GM23338 (cell line): ENCODE results near the gene DTHD1.

Experiments used
- CREB1 ChIP-seq: fragments of 250-450 bp; sonication (Bioruptor Pico); IDR thresholded peaks from 2 replicates; pipeline ENCODE4 v1.5.0; 2020; ENCODE audit warnings: low read depth, mild to moderate bottlenecking, moderate library complexity
- EZH2 ChIP-seq: fragments of 200-600 bp; sonication (generic); IDR thresholded peaks from one replicate; pipeline ENCODE4 v1.8.0; 2017; ENCODE audit warnings: antibody characterized with exemption, mild to moderate bottlenecking, low read depth; ENCODE audit not compliant: unreplicated experiment
- EZH2phosphoT487 ChIP-seq: fragments of 200-600 bp; sonication (generic); IDR thresholded peaks from one replicate; pipeline ENCODE4 v1.8.1; 2018; ENCODE audit warnings: antibody characterized with exemption; ENCODE audit not compliant: unreplicated experiment
- JUNB ChIP-seq: IDR thresholded peaks from one replicate; pipeline ENCODE4 v1.6.1; 2016; ENCODE audit warnings: antibody characterized with exemption; ENCODE audit not compliant: unreplicated experiment
- NANOG ChIP-seq: IDR thresholded peaks from 2 replicates; pipeline ENCODE4 v1.6.1; 2016; ENCODE audit warnings: antibody characterized with exemption, borderline replicate concordance
- POLR2AphosphoS5 ChIP-seq: IDR thresholded peaks from 2 replicates; pipeline ENCODE4 v1.6.1; 2016; ENCODE audit warnings: antibody characterized with exemption, low read depth
- STAT1 ChIP-seq: IDR thresholded peaks from one replicate; pipeline ENCODE4 v1.6.1; 2016; ENCODE audit warnings: antibody characterized with exemption; ENCODE audit not compliant: unreplicated experiment
- ZNF114 ChIP-seq: fragments of 250-450 bp; sonication (Bioruptor Pico); IDR thresholded peaks from 2 replicates; pipeline ENCODE4 v1.5.0; 2020; ENCODE audit warnings: mild to moderate bottlenecking, moderate library complexity
- ZNF331 ChIP-seq: fragments of 250-450 bp; sonication (Bioruptor Pico); IDR thresholded peaks from 2 replicates; pipeline ENCODE4 v1.5.0; 2020; ENCODE audit warnings: low read depth, mild to moderate bottlenecking, moderate library complexity
- TF ChIP-seq, protein P1 (sequence below): fragments of 250-450 bp; sonication (Bioruptor Pico); IDR thresholded peaks from 2 replicates; pipeline ENCODE4 v1.5.0; 2020; ENCODE audit warnings: mild to moderate bottlenecking, moderate library complexity
- TF ChIP-seq, protein P2 (sequence below), 2 experiments: fragments of 200-600 bp in 1 of 2; sonication (generic) in 1 of 2; conservative IDR thresholded peaks; 2 replicates each; pipeline versions ENCODE4 v1.5.1 to v1.6.1; 2016 to 2017; ENCODE audit warnings: antibody characterized with exemption in 2 of 2, low read depth in 2 of 2, mild to moderate bottlenecking in 2 of 2, moderate library complexity in 1 of 2
- TF ChIP-seq, protein P3 (sequence below): IDR thresholded peaks from one replicate; pipeline ENCODE4 v1.6.1; 2018; ENCODE audit warnings: antibody characterized with exemption; ENCODE audit not compliant: unreplicated experiment
- TF ChIP-seq, protein P4 (sequence below): IDR thresholded peaks from 2 replicates; pipeline ENCODE4 v1.6.1; 2016; ENCODE audit warnings: antibody characterized with exemption

DNA sequence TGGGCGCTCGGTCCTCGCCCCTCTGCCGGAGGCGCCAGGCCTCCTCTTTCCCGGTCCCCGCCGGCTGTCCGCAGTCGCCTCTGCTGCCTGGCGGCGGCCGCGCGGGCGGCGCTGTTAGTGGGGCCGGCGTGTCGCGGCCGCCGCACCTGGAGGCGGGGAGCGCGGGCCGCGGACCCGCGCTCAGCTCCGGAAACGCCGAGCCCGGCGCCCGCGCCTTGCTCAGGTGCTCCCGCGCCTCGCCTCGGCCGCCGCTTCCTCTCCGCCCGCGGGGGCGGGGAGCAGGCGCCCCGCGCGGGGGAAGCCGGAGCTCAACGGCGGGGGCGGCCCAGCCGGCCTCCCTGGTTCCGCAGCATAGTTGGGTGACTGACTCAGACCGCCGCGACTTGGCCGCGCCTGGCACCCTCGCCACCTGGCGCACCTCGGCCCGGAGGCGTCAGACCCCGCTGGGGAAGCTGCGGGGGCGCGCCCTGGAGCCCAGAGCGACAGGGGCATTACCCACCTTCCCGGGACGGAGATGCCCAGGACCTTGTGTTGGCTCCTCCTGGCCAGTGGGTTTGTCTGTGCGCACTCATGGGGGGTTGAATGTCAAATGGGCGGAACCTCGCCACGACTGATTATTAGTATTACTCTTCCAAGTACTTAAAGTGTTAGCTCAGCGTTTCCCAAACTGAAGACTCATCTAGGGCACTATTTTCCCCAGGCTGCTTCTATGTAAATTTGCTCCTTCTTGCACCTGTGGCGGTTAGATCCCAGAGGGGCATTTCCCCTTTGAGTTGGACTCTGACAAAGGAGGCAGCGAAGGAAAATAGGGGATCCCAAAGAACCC, 36.9 kb upstream of the DTHD1 start, which contains the start of gene ARAP2:
- TF ChIP-seq, protein P1, sequence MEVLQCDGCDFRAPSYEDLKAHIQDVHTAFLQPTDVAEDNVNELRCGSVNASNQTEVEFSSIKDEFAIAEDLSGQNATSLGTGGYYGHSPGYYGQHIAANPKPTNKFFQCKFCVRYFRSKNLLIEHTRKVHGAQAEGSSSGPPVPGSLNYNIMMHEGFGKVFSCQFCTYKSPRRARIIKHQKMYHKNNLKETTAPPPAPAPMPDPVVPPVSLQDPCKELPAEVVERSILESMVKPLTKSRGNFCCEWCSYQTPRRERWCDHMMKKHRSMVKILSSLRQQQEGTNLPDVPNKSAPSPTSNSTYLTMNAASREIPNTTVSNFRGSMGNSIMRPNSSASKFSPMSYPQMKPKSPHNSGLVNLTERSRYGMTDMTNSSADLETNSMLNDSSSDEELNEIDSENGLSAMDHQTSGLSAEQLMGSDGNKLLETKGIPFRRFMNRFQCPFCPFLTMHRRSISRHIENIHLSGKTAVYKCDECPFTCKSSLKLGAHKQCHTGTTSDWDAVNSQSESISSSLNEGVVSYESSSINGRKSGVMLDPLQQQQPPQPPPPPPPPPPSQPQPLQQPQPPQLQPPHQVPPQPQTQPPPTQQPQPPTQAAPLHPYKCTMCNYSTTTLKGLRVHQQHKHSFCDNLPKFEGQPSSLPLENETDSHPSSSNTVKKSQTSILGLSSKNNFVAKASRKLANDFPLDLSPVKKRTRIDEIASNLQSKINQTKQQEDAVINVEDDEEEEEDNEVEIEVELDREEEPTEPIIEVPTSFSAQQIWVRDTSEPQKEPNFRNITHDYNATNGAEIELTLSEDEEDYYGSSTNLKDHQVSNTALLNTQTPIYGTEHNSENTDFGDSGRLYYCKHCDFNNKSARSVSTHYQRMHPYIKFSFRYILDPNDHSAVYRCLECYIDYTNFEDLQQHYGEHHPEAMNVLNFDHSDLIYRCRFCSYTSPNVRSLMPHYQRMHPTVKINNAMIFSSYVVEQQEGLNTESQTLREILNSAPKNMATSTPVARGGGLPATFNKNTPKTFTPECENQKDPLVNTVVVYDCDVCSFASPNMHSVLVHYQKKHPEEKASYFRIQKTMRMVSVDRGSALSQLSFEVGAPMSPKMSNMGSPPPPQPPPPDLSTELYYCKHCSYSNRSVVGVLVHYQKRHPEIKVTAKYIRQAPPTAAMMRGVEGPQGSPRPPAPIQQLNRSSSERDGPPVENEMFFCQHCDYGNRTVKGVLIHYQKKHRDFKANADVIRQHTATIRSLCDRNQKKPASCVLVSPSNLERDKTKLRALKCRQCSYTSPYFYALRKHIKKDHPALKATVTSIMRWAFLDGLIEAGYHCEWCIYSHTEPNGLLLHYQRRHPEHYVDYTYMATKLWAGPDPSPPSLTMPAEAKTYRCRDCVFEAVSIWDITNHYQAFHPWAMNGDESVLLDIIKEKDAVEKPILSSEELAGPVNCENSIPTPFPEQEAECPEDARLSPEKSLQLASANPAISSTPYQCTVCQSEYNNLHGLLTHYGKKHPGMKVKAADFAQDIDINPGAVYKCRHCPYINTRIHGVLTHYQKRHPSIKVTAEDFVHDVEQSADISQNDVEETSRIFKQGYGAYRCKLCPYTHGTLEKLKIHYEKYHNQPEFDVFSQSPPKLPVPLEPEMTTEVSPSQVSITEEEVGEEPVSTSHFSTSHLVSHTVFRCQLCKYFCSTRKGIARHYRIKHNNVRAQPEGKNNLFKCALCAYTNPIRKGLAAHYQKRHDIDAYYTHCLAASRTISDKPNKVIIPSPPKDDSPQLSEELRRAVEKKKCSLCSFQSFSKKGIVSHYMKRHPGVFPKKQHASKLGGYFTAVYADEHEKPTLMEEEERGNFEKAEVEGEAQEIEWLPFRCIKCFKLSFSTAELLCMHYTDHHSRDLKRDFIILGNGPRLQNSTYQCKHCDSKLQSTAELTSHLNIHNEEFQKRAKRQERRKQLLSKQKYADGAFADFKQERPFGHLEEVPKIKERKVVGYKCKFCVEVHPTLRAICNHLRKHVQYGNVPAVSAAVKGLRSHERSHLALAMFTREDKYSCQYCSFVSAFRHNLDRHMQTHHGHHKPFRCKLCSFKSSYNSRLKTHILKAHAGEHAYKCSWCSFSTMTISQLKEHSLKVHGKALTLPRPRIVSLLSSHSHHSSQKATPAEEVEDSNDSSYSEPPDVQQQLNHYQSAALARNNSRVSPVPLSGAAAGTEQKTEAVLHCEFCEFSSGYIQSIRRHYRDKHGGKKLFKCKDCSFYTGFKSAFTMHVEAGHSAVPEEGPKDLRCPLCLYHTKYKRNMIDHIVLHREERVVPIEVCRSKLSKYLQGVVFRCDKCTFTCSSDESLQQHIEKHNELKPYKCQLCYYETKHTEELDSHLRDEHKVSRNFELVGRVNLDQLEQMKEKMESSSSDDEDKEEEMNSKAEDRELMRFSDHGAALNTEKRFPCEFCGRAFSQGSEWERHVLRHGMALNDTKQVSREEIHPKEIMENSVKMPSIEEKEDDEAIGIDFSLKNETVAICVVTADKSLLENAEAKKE (CRISPR knock-in tag): no peak
- TF ChIP-seq, protein P2, sequence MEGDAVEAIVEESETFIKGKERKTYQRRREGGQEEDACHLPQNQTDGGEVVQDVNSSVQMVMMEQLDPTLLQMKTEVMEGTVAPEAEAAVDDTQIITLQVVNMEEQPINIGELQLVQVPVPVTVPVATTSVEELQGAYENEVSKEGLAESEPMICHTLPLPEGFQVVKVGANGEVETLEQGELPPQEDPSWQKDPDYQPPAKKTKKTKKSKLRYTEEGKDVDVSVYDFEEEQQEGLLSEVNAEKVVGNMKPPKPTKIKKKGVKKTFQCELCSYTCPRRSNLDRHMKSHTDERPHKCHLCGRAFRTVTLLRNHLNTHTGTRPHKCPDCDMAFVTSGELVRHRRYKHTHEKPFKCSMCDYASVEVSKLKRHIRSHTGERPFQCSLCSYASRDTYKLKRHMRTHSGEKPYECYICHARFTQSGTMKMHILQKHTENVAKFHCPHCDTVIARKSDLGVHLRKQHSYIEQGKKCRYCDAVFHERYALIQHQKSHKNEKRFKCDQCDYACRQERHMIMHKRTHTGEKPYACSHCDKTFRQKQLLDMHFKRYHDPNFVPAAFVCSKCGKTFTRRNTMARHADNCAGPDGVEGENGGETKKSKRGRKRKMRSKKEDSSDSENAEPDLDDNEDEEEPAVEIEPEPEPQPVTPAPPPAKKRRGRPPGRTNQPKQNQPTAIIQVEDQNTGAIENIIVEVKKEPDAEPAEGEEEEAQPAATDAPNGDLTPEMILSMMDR (conservative IDR thresholded peaks at IDR 0.05; ENCODE audit: low read depth in 2 of 2): no peak; a peak in 1 of 4 replicates
- TF ChIP-seq POLR2AphosphoS5 (no peak), EZH2 (no peak), JUNB (no peak), NANOG (no peak), ZNF114 (CRISPR knock-in tag) (no peak), CREB1 (CRISPR knock-in tag) (no peak), EZH2phosphoT487 (no peak), STAT1 (no peak), ZNF331 (CRISPR knock-in tag) (no peak)
- TF ChIP-seq, protein P3, sequence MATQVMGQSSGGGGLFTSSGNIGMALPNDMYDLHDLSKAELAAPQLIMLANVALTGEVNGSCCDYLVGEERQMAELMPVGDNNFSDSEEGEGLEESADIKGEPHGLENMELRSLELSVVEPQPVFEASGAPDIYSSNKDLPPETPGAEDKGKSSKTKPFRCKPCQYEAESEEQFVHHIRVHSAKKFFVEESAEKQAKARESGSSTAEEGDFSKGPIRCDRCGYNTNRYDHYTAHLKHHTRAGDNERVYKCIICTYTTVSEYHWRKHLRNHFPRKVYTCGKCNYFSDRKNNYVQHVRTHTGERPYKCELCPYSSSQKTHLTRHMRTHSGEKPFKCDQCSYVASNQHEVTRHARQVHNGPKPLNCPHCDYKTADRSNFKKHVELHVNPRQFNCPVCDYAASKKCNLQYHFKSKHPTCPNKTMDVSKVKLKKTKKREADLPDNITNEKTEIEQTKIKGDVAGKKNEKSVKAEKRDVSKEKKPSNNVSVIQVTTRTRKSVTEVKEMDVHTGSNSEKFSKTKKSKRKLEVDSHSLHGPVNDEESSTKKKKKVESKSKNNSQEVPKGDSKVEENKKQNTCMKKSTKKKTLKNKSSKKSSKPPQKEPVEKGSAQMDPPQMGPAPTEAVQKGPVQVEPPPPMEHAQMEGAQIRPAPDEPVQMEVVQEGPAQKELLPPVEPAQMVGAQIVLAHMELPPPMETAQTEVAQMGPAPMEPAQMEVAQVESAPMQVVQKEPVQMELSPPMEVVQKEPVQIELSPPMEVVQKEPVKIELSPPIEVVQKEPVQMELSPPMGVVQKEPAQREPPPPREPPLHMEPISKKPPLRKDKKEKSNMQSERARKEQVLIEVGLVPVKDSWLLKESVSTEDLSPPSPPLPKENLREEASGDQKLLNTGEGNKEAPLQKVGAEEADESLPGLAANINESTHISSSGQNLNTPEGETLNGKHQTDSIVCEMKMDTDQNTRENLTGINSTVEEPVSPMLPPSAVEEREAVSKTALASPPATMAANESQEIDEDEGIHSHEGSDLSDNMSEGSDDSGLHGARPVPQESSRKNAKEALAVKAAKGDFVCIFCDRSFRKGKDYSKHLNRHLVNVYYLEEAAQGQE: no peak
- TF ChIP-seq, protein P4, sequence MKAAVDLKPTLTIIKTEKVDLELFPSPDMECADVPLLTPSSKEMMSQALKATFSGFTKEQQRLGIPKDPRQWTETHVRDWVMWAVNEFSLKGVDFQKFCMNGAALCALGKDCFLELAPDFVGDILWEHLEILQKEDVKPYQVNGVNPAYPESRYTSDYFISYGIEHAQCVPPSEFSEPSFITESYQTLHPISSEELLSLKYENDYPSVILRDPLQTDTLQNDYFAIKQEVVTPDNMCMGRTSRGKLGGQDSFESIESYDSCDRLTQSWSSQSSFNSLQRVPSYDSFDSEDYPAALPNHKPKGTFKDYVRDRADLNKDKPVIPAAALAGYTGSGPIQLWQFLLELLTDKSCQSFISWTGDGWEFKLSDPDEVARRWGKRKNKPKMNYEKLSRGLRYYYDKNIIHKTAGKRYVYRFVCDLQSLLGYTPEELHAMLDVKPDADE: no peak
